KMS-11 (cell line): Measurements from ENCODE around the gene NPC1.
"Not testable (repeated sequence)": the region's sequence is repeated elsewhere in the genome, so short reads cannot be mapped to it uniquely, and the experiment has no call there.

Source experiments
- H2AFZ ChIP-seq: fragments of 200-600 bp; sonication (generic); 2 replicates; pipeline ENCODE4 v1.6.1; 2016; ENCODE audit warnings: antibody characterized with exemption, mixed run types, low read depth
- H3K27ac ChIP-seq: fragments of 200-600 bp; sonication (generic); 2 replicates; pipeline ENCODE4 v1.6.1; 2016; ENCODE audit warnings: mild to moderate bottlenecking, mixed run types
- H3K27me3 ChIP-seq: fragments of 200-600 bp; sonication (generic); 2 replicates; pipeline ENCODE4 v1.6.1; 2017; ENCODE audit warnings: mild to moderate bottlenecking, low read depth, mixed run types, moderate library complexity; ENCODE audit not compliant: insufficient read depth
- H3K36me3 ChIP-seq: fragments of 200-600 bp; sonication (generic); 2 replicates; pipeline ENCODE4 v1.6.1; 2017; ENCODE audit warnings: mild to moderate bottlenecking, mixed run types; ENCODE audit not compliant: insufficient read depth
- H3K4me1 ChIP-seq: fragments of 200-600 bp; sonication (generic); 2 replicates; pipeline ENCODE4 v1.6.1; 2016; ENCODE audit warnings: mild to moderate bottlenecking, low read depth, mixed run types; ENCODE audit not compliant: poor library complexity, severe bottlenecking
- H3K4me2 ChIP-seq: fragments of 200-600 bp; sonication (generic); 2 replicates; pipeline ENCODE4 v1.7.0; 2016; ENCODE audit warnings: mild to moderate bottlenecking, mixed run types
- H3K4me3 ChIP-seq: fragments of 200-600 bp; sonication (generic); IDR thresholded peaks from 2 replicates; pipeline ENCODE4 v1.6.1; 2017; ENCODE audit warnings: low read depth, low read length, mixed read lengths; ENCODE audit not compliant: insufficient read depth
- H3K79me2 ChIP-seq: fragments of 200-600 bp; sonication (generic); 2 replicates; pipeline ENCODE4 v1.6.1; 2016; ENCODE audit warnings: low read depth, mixed run types; ENCODE audit not compliant: insufficient read depth
- H3K9ac ChIP-seq: fragments of 200-600 bp; sonication (generic); 2 replicates; pipeline ENCODE4 v1.6.1; 2016; ENCODE audit warnings: mild to moderate bottlenecking, mixed run types
- H4K20me1 ChIP-seq: fragments of 200-600 bp; sonication (generic); 2 replicates; pipeline ENCODE4 v1.6.1; 2016; ENCODE audit warnings: mild to moderate bottlenecking, mixed run types; ENCODE audit not compliant: insufficient read depth
- CTCF ChIP-seq: fragments of 200-600 bp; sonication (generic); conservative IDR thresholded peaks from 2 replicates; pipeline ENCODE4 v1.6.1; 2017; ENCODE audit warnings: low read depth, mild to moderate bottlenecking, antibody characterized with exemption, low read length, moderate library complexity, mixed read lengths

NPC1 gene

GRCh38 chr18:23494992-23495391, 91.3 kb downstream of the NPC1 start:
- Histone ChIP-seq H3K27ac (no peak overlapping the region), H3K4me1 (peaks cover 5% of the 10 kb centered on the region), H3K4me2 (no peak overlapping the region), H3K27me3 (no peaks in the 10 kb centered on the region), H3K36me3 (no peaks in the 10 kb centered on the region), H4K20me1 (no peaks in the 10 kb centered on the region), H3K79me2 (no peaks in the 10 kb centered on the region), H3K9ac (no peak overlapping the region), H3K4me3 (no peak overlapping the region), H2AFZ (no peak overlapping the region)
- TF ChIP-seq CTCF: no peak

- H3K4me1 ChIP-seq: peaks cover 4% of the 10 kb centered on the region
- H3K4me2 ChIP-seq: no peak overlapping the region
- H2AFZ ChIP-seq: no peak overlapping the region
- H4K20me1 ChIP-seq: no peaks in the 10 kb centered on the region
- no peaks in the 10 kb centered on the region for H3K79me2 ChIP-seq
- H3K4me3 ChIP-seq: no peak overlapping the region
- no peak overlapping the region for H3K9ac ChIP-seq
- H3K27me3 ChIP-seq: no peaks in the 10 kb centered on the region
- H3K36me3 ChIP-seq: no peaks in the 10 kb centered on the region
- TF ChIP-seq CTCF: no peak
- H3K27ac ChIP-seq: no peak overlapping the region
Measured at GRCh38 chr18:23493654-23494053, 92.7 kb downstream of the NPC1 start.

GRCh38 chr18:23489586-23489985, 96.7 kb downstream of the NPC1 start:
- not testable (repeated sequence) for H3K9ac ChIP-seq, H3K36me3 ChIP-seq, H3K79me2 ChIP-seq, H3K27me3 ChIP-seq, H3K4me3 ChIP-seq, H3K4me1 ChIP-seq, H3K4me2 ChIP-seq, H4K20me1 ChIP-seq, H2AFZ ChIP-seq, H3K27ac ChIP-seq

GRCh38 chr18:23487738-23488570, 98.4 kb downstream of the NPC1 start:
- H3K4me2 ChIP-seq: no peak overlapping the region

More at GRCh38 chr18:23487738-23488570, 98.4 kb downstream of the NPC1 start:
- H3K4me3 ChIP-seq: no peak overlapping the region
- no peak overlapping the region for H3K9ac ChIP-seq
- no peaks in the 10 kb centered on the region for H3K79me2 ChIP-seq
- no peak overlapping the region for H2AFZ ChIP-seq
- no peak for TF ChIP-seq CTCF
- no peak overlapping the region for H3K27ac ChIP-seq
- no peaks in the 10 kb centered on the region for H3K36me3 ChIP-seq
- H4K20me1 ChIP-seq: no peaks in the 10 kb centered on the region
- no peaks in the 10 kb centered on the region for H3K27me3 ChIP-seq
- H3K4me1 ChIP-seq: peaks cover 2% of the 10 kb centered on the region
